Measurements from ENCODE around the gene WDR83. TPM values are rescaled to one million over a fixed set of nuclear protein-coding genes. Genes with fewer than 3 reads are reported as not detected.

WDR83 gene
- total RNA-seq, 4 donors from 2014 or later = 10.0 to 19.7 (median 13.9) TPM

DNA sequence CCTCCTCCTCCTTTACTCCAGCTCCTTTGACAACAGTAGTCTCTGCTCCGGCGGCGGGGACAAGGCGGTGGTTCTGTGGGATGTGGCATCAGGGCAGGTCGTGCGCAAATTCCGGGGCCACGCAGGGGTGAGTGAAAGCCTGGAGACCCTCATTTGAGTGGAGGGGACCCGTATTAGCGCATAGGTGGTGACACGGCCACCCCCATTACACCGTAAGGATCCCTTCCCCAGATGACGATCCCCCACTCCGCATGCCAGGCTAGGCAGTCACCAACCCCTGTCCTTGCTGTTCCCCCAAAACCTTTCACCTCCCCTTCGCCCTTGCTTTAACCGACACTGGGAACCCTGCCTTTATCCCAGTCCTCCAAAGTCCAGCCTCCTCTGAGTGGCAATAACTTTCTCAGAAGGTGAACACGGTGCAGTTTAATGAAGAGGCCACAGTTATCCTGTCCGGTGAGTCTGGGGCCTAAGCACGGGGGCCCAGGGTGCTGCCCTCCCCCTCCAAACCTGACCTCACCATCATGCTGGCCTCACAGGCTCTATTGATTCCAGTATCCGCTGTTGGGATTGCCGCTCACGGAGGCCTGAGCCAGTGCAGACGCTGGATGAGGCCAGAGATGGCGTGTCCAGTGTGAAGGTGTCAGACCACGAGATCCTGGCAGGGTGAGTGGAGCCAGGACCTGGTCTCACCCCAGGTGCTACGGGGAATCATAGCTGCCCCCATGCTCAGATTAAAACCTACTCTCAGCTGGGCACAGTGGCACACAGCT is 3.7 kb downstream of the WDR83 start:
- Histone ChIP-seq H3K4me3 (peak overlapping the region; percentile 66 to 92 (median 72)), H3K27ac (replicated peaks in 1 of 4) (peak overlapping the region; percentile 89 to 94 (median 92)), H3K36me3 (peaks cover 20 to 42% (median 35%) of the 10 kb centered on the region in 4 donors), H3K9me3 (no peaks in the 10 kb centered on the region), H3K27me3 (no peaks in the 10 kb centered on the region), H3K4me1 (peaks cover 38 to 55% (median 47%) of the 10 kb centered on the region in 4 donors)
- intact Hi-C loops (cut with DNase I) = loop anchor here (5.0 kb wide), 1 partner anchor 52 kb away; the partner anchor contains the start of gene TNPO2
- 40% methylated on average over 14 of the region's 26 CpGs for WGBS
- no peak for DNase-seq (ENCODE audit: extremely low spot score)
- TF ChIP-seq POLR2A (IDR thresholded peaks at IDR 0.05; ENCODE audit: low read depth) (no peak), EP300 (IDR thresholded peaks at IDR 0.05) (no peak), POLR2AphosphoS5 (IDR thresholded peaks at IDR 0.05) (no peak)
- TF ChIP-seq, protein P1, sequence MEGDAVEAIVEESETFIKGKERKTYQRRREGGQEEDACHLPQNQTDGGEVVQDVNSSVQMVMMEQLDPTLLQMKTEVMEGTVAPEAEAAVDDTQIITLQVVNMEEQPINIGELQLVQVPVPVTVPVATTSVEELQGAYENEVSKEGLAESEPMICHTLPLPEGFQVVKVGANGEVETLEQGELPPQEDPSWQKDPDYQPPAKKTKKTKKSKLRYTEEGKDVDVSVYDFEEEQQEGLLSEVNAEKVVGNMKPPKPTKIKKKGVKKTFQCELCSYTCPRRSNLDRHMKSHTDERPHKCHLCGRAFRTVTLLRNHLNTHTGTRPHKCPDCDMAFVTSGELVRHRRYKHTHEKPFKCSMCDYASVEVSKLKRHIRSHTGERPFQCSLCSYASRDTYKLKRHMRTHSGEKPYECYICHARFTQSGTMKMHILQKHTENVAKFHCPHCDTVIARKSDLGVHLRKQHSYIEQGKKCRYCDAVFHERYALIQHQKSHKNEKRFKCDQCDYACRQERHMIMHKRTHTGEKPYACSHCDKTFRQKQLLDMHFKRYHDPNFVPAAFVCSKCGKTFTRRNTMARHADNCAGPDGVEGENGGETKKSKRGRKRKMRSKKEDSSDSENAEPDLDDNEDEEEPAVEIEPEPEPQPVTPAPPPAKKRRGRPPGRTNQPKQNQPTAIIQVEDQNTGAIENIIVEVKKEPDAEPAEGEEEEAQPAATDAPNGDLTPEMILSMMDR (IDR thresholded peaks at IDR 0.05) = no peak

DNA sequence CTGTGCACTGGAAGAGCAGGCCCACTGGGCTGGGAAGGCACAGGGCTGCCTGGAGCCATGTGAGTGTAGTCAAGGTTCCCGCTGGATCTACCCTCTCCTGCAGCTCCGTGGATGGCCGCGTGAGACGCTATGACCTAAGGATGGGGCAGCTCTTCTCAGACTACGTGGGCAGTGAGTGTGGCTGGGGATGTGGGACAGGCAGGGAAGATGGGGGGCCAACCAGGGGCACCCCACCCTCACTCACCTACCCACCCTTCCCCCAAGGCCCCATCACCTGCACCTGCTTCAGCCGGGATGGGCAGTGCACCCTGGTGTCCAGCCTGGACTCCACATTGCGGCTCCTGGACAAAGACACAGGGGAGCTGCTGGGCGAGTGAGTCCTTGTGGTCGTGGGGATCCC is 6.1 kb downstream of the WDR83 start:
- intact Hi-C loops (cut with DNase I) = loop anchor here (1.0 to 5.0 kb wide), 2 partner anchors 50 to 108 kb away; partner anchors contain the start of gene TNPO2
- Histone ChIP-seq H3K27ac (replicated peaks in 1 of 4) (no peak overlapping the region), H3K27me3 (no peaks in the 10 kb centered on the region), H3K36me3 (peaks cover 36 to 66% (median 57%) of the 10 kb centered on the region in 4 donors), H3K4me3 (no peak overlapping the region), H3K4me1 (peaks cover 20 to 45% (median 37%) of the 10 kb centered on the region in 4 donors), H3K9me3 (no peaks in the 10 kb centered on the region)
- TF ChIP-seq POLR2AphosphoS5 (IDR thresholded peaks at IDR 0.05) (no peak), EP300 (IDR thresholded peaks at IDR 0.05) (no peak)
- WGBS = 84% methylated on average over 3 of the region's 10 CpGs
- DNase-seq (ENCODE audit: extremely low spot score) = no peak

DNA sequence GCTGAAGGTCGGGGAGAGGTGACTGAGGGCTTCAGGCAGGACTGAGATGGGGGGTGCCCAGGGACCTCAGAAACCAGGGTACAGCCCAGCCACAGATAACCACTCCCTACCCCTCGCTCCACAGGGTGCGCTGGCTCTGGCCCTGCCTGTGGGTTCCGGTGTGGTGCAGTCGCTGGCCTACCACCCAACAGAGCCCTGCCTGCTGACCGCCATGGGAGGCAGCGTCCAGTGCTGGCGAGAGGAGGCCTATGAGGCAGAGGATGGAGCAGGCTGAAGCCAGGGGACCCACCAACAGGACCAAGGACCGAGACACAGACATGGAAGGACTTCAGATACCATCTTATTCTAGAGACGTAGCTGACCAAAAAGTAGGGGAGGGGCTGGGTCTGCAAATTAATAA is 8.8 kb downstream of the WDR83 start:
- Histone ChIP-seq H3K27me3 (no peaks in the 10 kb centered on the region), H3K36me3 (peaks cover 59 to 88% (median 79%) of the 10 kb centered on the region in 4 donors), H3K9me3 (no peaks in the 10 kb centered on the region), H3K4me3 (no peak overlapping the region), H3K27ac (replicated peaks in 1 of 4) (no peak overlapping the region), H3K4me1 (peaks cover 13 to 36% (median 26%) of the 10 kb centered on the region in 4 donors)
- WGBS = 95% methylated on average over 10 of the region's 10 CpGs
- DNase-seq (ENCODE audit: extremely low spot score) = no peak
- intact Hi-C loops (cut with DNase I) = no loop called here
- TF ChIP-seq EP300 (IDR thresholded peaks at IDR 0.05) (no peak), POLR2A (IDR thresholded peaks at IDR 0.05; ENCODE audit: low read depth) (no peak), POLR2AphosphoS5 (IDR thresholded peaks at IDR 0.05) (no peak)
- TF ChIP-seq, protein P1 (IDR thresholded peaks at IDR 0.05) = no peak

DNA sequence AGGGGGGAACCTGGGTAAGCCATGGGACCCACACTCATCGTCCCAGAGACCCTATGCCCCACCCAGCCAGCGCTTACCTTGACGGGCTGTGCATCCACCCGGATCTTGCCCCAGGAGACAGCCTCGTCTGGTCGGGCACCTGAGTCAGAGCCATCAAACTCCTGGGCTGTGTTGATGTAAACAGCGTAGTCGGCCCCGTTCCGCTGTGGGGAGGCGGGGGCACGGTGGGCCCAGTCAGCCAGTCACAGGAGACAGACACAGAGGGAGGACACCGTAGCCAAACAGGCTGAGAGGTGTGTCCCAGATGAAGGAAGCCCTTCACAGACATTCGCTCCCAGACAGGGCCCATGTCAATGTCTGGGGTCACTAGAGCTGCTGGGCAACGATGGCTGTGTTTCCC is 9.3 kb downstream of the WDR83 start:
- no peak for DNase-seq (ENCODE audit: extremely low spot score)
- peaks cover 59 to 88% (median 79%) of the 10 kb centered on the region in 4 donors for H3K36me3 ChIP-seq
- H3K27ac ChIP-seq (replicated peaks in 1 of 4) = no peak overlapping the region
- no peaks in the 10 kb centered on the region for H3K27me3 ChIP-seq
- no peaks in the 10 kb centered on the region for H3K9me3 ChIP-seq
- WGBS = 70% methylated on average over 2 of the region's 15 CpGs
- peaks cover 13 to 36% (median 26%) of the 10 kb centered on the region in 4 donors for H3K4me1 ChIP-seq
- intact Hi-C loops (cut with DNase I) = no loop called here
- TF ChIP-seq POLR2A (IDR thresholded peaks at IDR 0.05; ENCODE audit: low read depth) (no peak), EP300 (IDR thresholded peaks at IDR 0.05) (no peak), POLR2AphosphoS5 (IDR thresholded peaks at IDR 0.05) (no peak)
- TF ChIP-seq, protein P1 (IDR thresholded peaks at IDR 0.05) = no peak
- no peak overlapping the region for H3K4me3 ChIP-seq

DNA sequence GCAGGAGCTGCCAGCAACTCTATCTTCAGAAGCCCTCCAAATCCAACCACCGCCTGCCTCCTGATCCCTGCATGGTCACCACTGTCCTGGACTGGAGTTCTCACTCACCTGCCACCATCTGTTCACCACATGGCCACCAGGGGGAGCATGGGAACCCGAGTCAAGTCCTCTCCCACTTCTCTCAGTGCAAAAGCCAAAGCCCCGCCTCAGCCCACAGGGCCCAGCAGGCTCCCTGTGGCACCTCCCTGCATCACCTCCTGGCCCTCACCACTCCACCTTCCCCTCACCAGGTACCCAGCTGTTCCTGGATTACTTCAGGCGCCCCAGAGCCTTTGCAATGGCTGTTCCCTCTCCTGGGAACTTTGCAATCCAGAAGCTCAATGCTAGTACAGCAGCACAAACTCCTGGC is 9.8 kb downstream of the WDR83 start:
- TF ChIP-seq POLR2AphosphoS5 (IDR thresholded peaks at IDR 0.05) (no peak), POLR2A (IDR thresholded peaks at IDR 0.05; ENCODE audit: low read depth) (no peak), EP300 (IDR thresholded peaks at IDR 0.05) (no peak)
- TF ChIP-seq, protein P1 (IDR thresholded peaks at IDR 0.05) = peak; percentile 71 to 86 (median 73)
- Histone ChIP-seq H3K4me1 (peaks cover 13 to 33% (median 25%) of the 10 kb centered on the region in 4 donors), H3K36me3 (peaks cover 59 to 87% (median 79%) of the 10 kb centered on the region in 4 donors), H3K27ac (replicated peaks in 1 of 4) (peak overlapping the region in 1 of 4 donors; percentile 4), H3K4me3 (no peak overlapping the region), H3K27me3 (no peaks in the 10 kb centered on the region), H3K9me3 (no peaks in the 10 kb centered on the region)
- DNase-seq (ENCODE audit: extremely low spot score) = peak; percentile 93
- intact Hi-C loops (cut with DNase I) = no loop called here
- WGBS = 23% methylated on average over 4 of the region's 4 CpGs
